ENCODE data around the gene CPPED1.

The CPPED1 gene

GRCh38 chr16:12744860-12745259, 58.8 kb downstream of the CPPED1 start:
- no peaks in the 10 kb centered on the region for H3K36me3 ChIP-seq (replicated peaks)
- in situ Hi-C loops (cut with HindIII; ENCODE audit: low pct_ligation_motif_present, low sequenced_read_pairs), result no loop called here
- no peak for TF ChIP-seq CTCF (IDR thresholded peaks at IDR 0.05; ENCODE audit: low read depth, low read length, missing control alignments)
- H3K27ac ChIP-seq, result no peak overlapping the region
- no peak overlapping the region for H3K4me3 ChIP-seq (ENCODE audit: low read depth, low read length)
- H3K27me3 ChIP-seq (replicated peaks), result no peaks in the 10 kb centered on the region
- no peak for DNase-seq

GRCh38 chr16:12742741-12743140, 60.9 kb downstream of the CPPED1 start:
- Histone ChIP-seq H3K27ac (no peak overlapping the region), H3K36me3 (replicated peaks) (no peaks in the 10 kb centered on the region), H3K4me3 (ENCODE audit: low read depth, low read length) (no peak overlapping the region), H3K27me3 (replicated peaks) (no peaks in the 10 kb centered on the region)
- no peak for TF ChIP-seq CTCF (IDR thresholded peaks at IDR 0.05; ENCODE audit: low read depth, low read length, missing control alignments)
- in situ Hi-C loops (cut with HindIII; ENCODE audit: low pct_ligation_motif_present, low sequenced_read_pairs), result no loop called here
- no peak for DNase-seq

GRCh38 chr16:12740986-12741610, 62.6 kb downstream of the CPPED1 start:
- no peak for TF ChIP-seq CTCF (IDR thresholded peaks at IDR 0.05; ENCODE audit: low read depth, low read length, missing control alignments)
- H3K4me3 ChIP-seq (ENCODE audit: low read depth, low read length), result no peak overlapping the region
- no peaks in the 10 kb centered on the region for H3K27me3 ChIP-seq (replicated peaks)
- in situ Hi-C loops (cut with HindIII; ENCODE audit: low pct_ligation_motif_present, low sequenced_read_pairs), result no loop called here
- DNase-seq, result no peak
- H3K27ac ChIP-seq, result no peak overlapping the region
- no peaks in the 10 kb centered on the region for H3K36me3 ChIP-seq (replicated peaks)

- no peaks in the 10 kb centered on the region for H3K27me3 ChIP-seq (replicated peaks)
- no peak for DNase-seq
- H3K36me3 ChIP-seq (replicated peaks), result no peaks in the 10 kb centered on the region
- in situ Hi-C loops (cut with HindIII; ENCODE audit: low pct_ligation_motif_present, low sequenced_read_pairs), result no loop called here
- H3K4me3 ChIP-seq (ENCODE audit: low read depth, low read length), result no peak overlapping the region
- TF ChIP-seq CTCF (IDR thresholded peaks at IDR 0.05; ENCODE audit: low read depth, low read length, missing control alignments), result no peak
- no peak overlapping the region for H3K27ac ChIP-seq
These were observed 63.9 kb downstream of the CPPED1 start for GRCh38 chr16:12739738-12740137.

- DNase-seq, result no peak
- H3K27me3 ChIP-seq (replicated peaks), result no peaks in the 10 kb centered on the region
- H3K27ac ChIP-seq, result no peak overlapping the region
- TF ChIP-seq CTCF (IDR thresholded peaks at IDR 0.05; ENCODE audit: low read depth, low read length, missing control alignments), result no peak
- no peak overlapping the region for H3K4me3 ChIP-seq (ENCODE audit: low read depth, low read length)
- no peaks in the 10 kb centered on the region for H3K36me3 ChIP-seq (replicated peaks)
- in situ Hi-C loops (cut with HindIII; ENCODE audit: low pct_ligation_motif_present, low sequenced_read_pairs), result no loop called here
These were observed 66.1 kb downstream of the CPPED1 start for GRCh38 chr16:12737563-12737962.

- no peak overlapping the region for H3K27ac ChIP-seq
- H3K27me3 ChIP-seq (replicated peaks), result no peaks in the 10 kb centered on the region
- no peaks in the 10 kb centered on the region for H3K36me3 ChIP-seq (replicated peaks)
- no peak overlapping the region for H3K4me3 ChIP-seq (ENCODE audit: low read depth, low read length)
- DNase-seq, result no peak
- no peak for TF ChIP-seq CTCF (IDR thresholded peaks at IDR 0.05; ENCODE audit: low read depth, low read length, missing control alignments)
- in situ Hi-C loops (cut with HindIII; ENCODE audit: low pct_ligation_motif_present, low sequenced_read_pairs), result no loop called here
These were observed 67.9 kb downstream of the CPPED1 start for GRCh38 chr16:12735805-12736204.
